ENCODE data around the gene FBXL13.
"Not testable (repeated sequence)": the region's sequence is repeated elsewhere in the genome, so short reads cannot be mapped to it uniquely, and the experiment has no call there.

FBXL13 gene

DNA sequence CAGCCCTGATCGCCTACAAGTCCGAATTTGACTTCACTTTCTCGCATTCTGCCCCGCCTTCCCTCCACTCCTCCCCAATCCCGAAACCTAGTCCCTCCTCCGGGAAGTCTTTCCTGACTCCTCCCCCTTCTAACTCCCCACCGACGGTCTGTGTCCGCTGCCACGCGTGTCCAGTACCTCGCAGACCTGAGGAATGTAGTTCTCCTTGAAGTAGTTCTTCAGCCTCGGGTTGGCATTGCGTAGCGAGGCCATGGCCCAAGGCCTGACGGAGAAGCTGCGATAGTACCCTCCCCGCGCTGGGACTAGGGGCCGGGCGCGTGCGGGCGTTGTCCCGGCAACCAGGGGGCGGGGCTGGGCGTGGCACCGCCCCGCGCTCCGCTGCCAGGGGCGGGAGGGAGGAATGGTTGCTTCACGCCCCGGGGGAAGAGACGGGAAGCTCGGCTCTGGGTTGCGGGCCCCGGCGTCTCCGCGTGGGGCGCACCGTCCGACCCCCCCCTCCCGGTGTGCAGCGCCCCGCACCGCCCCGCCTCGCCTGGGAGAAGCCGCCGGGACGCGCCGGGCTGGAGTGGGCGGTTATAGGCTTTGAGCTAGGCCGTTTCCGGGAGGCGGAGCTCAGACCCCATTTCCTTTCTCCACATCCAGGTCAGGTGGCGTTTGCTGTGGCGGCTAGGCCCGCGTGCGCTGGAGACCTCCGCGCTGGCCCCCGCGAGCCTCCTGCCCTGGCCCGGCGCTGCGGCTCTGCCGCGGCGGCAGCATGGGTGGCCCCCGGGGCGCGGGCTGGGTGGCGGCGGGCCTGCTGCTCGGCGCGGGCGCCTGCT lies at the start of gene FBXL13, which contains the start of gene ARMC10:
FBXL13 (minus strand) TSS at position 278 of the 818 bp plus-strand sequence.
ARMC10 (plus strand) TSS at position 622 of the 818 bp plus-strand sequence; CDS start at position 755, 133 bp downstream.
- in situ Hi-C loops (cut with HindIII; ENCODE audit: low sequenced_read_pairs) = no loop called here

DNA sequence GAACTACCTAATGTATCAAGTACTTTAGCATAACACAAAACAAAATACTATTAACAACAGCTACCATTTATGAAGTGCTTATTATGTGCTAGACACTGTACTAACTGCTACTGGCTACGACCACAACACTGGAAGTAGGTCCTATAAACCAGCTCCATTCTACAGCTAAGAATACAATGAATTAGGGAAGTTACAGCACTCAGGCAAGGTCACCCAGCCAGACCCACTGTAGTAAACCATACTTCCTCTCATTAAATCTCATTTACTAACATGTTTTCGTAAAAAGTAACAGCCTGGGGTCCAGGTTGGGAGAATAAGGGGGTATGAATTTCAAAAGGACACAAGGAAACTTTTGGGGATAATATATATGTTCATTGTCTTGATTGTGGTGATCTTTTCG lies 48.9 kb upstream of the FBXL13 start:
- in situ Hi-C loops (cut with HindIII; ENCODE audit: low sequenced_read_pairs) = no loop called here

DNA sequence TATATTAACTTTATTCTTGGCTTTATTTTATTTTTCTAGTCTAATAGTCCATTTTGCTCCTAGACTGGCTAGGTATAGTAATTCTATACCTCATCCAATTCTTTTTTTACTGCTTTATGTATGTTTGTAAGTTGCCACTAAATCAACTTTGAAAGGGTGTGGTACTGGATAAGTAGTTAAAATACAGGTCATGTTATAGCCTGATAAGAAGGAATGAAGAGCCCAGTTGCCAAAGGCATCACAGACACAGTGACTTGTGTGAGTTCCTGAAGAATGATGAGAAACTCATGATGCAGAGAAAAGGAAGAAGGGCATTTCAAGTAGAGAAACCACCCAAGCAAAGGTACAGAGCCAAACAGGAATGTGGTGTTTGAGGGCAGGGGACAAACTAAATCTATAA lies 47.0 kb upstream of the FBXL13 start:
- in situ Hi-C loops (cut with HindIII; ENCODE audit: low sequenced_read_pairs) = no loop called here

DNA sequence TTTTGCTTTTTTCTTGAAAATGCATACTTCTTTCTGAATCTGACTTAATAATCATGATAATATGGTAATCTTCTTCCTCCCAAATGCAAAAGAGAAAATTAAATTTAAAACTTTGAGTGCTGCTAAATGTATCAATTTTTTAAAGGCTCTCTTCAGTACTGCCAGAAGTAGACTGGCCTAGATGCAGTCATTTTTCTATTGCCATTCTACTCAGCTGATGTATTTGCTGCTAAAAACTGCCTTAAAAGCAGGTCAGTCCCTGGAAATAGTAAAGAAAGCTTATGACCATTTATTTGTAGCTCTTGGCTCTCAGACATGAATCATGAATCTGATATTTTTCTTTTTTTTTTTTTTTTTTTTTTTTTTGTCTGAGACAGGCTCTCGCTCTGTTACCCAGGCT lies 45.8 kb upstream of the FBXL13 start:
- in situ Hi-C loops (cut with HindIII; ENCODE audit: low sequenced_read_pairs) = no loop called here

DNA sequence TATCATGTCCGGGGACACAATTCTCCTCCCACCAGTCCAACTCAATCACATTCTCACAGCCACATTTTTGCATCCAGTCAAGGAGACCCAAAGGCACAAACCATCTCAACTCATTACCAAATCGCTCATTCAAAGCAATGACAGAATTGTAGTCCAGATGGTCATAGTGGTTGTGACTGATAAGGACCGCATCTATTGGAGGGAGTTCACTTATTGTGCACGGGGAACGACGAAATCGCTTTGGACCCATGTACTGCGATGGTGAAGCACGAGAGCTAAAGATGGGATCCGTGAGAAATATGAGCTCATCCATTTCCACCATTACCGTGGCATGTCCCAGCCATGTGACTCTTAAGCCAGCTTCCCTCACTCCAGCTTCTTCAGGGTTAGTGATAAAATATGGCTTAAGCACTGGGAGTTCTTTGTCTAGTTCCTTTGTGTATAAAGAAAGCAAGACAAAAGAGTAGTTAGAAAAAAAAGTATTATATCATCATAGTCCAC lies 45.2 kb upstream of the FBXL13 start:
- in situ Hi-C loops (cut with HindIII; ENCODE audit: low sequenced_read_pairs) = no loop called here

DNA sequence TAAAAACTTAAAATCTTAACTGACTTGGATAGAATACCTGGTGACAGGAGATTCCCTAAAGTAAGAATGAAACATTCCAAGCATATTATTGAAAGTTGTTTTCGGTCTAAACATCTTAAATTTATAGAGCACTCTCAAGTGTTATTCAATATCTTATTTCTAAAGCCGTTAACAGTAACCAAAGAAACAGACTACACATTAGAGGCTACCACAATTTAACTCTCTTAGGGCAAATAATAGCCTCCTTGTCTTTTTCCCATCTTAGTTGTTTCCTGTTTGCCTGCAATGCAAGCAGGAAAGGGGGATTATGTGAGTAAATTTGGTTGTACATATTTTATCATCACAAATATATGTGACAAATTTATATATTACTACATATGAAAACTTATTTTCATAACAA lies 42.9 kb upstream of the FBXL13 start:
- in situ Hi-C loops (cut with HindIII; ENCODE audit: low sequenced_read_pairs) = no loop called here

DNA sequence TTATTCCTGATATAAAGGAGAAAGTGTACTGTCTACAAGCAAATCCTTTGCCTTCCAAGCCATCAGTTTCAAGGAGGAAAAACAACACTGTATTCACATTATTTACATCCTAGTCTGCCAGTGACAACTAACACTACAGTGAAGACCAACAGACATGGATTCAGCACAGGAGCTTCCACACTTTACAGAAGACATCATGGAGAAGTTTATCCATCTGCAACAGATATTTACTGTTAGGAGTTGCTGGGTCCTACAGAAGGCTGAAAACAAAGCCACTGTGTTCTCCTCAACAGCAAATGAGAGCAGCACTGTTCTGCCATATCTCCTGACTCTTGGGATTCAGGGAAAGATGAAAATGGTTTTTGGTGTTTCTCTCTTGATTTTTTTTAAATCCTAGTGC lies 42.4 kb upstream of the FBXL13 start:
- in situ Hi-C loops (cut with HindIII; ENCODE audit: low sequenced_read_pairs) = no loop called here

DNA sequence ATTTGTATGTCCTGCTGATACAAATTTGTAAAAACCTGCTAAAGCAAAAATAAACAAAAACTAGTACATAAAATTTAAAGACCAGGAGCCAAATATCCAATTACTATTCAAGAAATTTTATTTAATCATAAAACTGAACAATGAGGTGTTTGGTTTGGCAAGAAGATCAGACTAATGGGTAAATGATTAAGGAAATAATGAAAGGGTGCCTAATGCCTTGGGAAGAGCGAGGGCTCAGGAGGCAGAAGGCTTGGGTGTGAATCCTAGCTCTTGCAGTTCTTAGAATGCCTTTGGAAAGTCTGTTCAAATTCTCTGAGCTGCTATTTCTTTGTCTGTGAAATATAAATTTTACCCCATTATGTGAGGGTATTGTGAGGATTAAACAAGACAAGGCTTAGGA lies 41.9 kb upstream of the FBXL13 start:
- in situ Hi-C loops (cut with HindIII; ENCODE audit: low sequenced_read_pairs) = no loop called here

DNA sequence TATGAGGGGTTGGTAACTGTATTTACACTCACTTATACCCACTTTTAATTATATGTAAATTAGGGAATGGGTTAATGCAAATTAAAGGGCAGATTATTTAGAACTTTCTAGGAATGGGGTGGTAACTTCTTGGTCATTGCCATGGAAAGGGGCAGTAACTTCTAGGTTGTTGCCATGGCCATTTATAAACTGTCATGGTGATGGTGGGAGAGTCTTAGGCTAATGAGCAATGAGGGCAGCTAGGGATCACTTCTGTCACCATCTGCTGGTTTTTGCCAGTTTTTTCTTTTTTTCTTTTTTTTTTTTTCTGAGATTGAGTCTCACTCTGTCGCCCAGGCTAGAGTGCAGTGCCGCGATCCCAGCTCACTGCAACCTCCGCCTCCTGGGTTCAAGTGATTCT lies 41.2 kb upstream of the FBXL13 start:
- in situ Hi-C loops (cut with HindIII; ENCODE audit: low sequenced_read_pairs) = no loop called here

DNA sequence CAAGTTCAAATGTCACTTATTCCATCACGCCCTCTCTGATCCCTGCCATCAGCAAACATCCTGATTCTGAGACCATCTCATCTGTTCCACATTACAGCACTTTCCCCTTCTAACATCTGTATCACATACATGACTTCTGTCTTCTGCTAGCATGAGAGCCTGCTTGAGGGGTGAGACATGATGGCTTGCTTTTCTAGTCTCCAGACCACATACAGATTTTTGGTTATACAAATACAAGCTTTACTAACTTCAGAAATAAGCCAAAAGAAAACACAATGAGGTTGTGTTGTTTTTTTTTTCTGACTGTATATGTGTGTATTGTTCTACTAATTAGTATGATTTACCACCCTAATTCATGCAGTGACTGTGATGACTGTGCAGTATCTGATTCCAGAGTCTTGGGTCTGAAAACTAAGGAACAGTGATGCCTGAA lies 40.0 kb upstream of the FBXL13 start:
- in situ Hi-C loops (cut with HindIII; ENCODE audit: low sequenced_read_pairs) = no loop called here

DNA sequence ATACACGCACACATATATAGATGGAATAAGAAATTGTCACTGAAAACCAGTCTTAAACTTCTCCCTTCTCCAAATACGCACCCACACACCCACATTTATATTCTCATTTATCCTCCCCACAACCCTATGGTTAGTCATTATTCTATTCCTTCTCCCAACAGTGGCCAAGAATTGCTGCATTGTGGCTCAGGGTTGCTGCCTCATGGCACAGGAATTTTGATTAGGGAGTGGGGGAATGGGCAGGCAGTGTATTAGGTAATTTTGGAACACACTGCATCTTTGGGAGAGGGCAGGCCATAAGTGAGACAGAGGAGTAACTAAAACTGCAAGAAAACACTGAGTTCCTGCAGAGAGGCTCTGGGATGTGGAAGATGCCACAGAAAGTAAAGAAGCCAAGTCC lies 38.6 kb upstream of the FBXL13 start:
- in situ Hi-C loops (cut with HindIII; ENCODE audit: low sequenced_read_pairs) = no loop called here

DNA sequence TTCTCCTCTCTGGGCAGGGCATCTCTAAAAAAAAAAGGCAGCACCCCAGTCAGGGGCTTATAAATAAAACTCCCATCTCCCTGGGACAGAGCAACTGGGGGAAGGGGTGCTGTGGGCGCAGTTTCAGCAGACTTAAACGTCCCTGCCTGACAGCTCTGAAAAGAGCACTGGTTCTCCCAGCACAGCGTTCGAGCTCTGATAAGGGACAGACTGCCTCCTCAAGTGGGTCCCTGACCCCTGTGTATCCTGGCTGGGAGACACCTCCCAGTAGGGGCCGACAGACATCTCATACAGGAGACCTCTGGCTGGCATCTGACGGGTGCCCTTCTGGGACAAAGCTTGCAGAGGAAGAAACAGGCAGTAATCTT lies 32.1 kb upstream of the FBXL13 start:
- in situ Hi-C loops (cut with HindIII; ENCODE audit: low sequenced_read_pairs) = not testable (repeated sequence)

DNA sequence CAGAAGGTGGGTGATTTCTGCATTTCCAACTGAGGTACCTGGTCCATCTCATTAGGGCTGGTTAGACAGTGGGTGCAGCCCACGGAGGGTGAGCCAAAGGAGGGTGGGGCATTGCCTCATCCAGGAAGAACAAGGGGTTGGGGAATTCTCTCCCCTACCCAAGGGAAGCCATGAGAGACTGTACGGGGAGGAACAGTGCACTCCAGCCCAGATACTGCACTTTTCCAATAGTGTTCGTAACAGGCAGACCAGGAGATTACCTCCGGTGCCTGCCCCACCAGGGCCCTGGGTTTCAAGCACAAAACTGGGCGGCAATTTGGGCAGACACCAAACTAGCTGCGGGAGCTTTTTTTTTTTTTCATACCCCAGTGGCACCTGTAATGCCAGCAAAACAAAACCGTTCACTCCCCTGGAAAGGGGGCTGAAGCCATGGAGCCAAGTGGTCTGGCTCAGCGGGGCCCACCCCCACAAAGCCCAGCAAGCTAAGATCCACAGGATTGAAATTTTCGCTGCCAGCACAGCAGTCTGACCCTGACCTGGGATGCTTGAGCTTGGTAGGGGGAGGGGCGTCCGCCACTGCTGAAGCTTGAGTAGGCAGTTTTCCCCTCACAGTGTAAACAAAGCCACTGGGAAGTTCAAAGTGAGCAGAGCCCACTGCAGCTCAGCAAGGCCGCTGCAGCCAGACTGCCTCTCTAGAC lies 31.6 kb upstream of the FBXL13 start:
- in situ Hi-C loops (cut with HindIII; ENCODE audit: low sequenced_read_pairs) = no loop called here

DNA sequence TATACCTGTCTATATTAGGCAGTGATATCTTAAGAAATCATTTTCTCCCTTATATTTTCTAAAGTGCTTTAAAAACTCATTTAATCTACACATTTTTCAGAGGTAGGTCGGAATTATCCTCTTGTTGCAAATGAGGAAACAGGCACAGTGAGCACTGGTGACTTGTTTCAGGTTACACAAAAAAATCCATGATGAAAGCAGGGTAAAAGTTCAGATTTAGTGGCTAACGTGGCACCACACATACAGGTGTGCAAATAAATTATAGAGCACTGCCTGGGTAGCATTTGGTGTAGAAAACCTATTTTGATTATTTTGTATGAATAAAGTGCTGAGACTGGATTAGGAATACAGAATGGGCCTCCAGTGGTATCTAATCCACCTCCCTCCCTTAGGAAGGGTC lies 26.9 kb upstream of the FBXL13 start:
- in situ Hi-C loops (cut with HindIII; ENCODE audit: low sequenced_read_pairs) = loop anchor here (5.0 kb wide), 1 partner anchor 46 kb away; the partner anchor contains the start of gene NAPEPLD

DNA sequence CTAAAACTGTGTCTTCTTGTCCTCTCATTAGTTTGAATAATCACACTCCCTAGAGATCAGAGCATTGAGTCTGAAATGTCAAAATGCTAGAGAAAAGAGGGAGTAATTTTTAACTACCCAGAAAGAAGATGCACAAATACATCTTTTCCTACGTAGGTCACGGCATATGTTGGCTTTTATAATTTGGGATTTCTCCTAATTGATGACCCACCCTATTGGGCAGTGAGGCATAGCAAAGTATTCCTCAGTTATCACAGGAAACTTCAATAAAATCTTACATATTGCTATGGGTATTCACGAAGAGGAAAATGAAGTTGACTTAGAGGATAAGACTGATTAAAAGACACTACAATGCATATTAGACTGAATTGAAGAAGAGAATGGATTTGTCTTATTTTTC lies 25.8 kb upstream of the FBXL13 start:
- in situ Hi-C loops (cut with HindIII; ENCODE audit: low sequenced_read_pairs) = loop anchor here (5.0 kb wide), 1 partner anchor 47 kb away; the partner anchor contains the start of gene NAPEPLD

DNA sequence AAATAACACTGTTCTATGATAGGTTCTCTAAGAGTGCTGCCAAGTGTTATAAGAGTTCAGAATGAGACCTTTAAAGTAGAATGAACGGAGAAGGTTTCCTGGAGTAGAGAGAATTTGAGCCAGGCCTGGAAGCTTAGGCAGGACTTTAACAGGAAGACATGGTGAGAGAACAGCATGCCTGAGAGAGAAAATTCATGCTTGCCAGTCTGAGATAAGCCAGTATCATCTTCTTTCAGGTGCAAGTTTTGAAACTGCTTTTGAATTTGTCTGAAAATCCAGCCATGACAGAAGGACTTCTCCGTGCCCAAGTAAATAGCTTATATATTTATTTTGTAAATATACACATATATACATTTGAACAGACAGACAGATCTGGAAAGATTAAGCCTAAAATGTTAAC lies 22.4 kb upstream of the FBXL13 start:
- in situ Hi-C loops (cut with HindIII; ENCODE audit: low sequenced_read_pairs) = no loop called here

DNA sequence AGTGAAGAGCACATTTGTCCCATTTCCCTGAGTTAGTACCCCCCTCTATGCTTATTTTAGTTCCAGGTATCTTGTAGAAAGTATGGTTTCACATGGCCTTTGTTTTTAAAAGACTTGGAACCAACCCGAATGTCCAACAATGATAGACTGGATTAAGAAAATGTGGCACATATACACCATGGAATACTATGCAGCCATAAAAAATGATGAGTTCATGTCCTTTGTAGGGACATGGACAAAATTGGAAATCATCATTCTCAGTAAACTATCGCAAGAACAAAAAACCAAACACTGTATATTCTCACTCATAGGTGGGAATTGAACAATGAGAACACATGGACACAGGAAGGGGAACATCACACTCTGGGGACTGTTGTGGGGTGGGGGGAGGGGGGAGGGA lies 21.0 kb upstream of the FBXL13 start:
- in situ Hi-C loops (cut with HindIII; ENCODE audit: low sequenced_read_pairs) = not testable (repeated sequence)

DNA sequence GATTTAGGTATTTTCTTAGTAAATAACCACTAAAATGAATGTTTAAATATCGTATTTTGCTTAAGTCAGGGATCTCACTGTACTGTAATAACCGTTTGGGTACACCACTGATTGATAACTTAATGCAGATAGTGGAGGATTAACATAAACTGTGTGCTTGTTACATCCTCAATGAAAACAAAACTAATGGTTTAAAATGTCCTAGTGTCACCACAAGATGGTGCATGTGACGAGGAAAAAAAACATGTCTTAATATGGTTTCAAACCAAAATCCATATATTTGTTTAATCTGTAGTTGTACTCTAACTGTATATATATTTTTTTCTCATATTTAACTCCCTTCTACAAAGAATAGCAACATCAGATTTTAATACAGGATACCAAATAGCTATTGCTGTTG lies 19.5 kb upstream of the FBXL13 start:
- in situ Hi-C loops (cut with HindIII; ENCODE audit: low sequenced_read_pairs) = no loop called here

DNA sequence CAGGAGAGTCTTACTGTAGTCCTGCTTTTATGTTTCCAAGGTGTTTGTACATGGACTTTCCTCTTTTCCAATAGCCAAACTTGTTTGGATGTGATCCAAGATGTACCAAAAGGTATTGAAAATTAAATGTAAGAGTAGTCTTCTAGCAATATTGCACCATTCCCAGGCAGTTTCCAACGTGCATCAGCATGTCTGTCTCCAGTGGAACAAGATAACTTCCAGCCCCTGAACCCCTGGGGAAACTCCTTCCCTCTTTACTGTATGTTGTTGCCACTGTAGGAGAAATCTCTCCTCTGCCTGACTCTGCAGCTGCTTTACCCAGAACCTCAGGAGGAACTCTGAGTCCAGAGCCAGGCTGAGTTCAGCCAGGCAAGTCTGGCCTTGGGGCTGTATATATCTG lies 18.8 kb upstream of the FBXL13 start:
- in situ Hi-C loops (cut with HindIII; ENCODE audit: low sequenced_read_pairs) = no loop called here

DNA sequence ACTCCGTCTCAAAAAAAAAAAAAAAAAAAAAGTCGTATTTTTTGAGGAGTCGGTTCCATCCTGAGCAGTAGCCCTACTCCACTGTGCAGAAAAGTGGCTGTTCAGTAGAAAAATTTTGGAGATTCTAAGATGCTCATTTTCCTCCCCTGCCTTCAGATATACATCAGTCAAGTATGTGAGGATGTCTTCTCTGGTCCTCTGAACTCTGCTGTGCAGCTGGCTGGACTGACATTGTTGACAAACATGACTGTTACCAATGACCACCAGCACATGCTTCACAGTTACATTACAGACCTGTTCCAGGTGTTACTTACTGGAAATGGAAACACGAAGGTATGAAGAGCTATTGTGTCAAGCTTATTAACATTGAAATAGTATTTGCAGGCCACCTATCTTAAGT lies 17.7 kb upstream of the FBXL13 start:
- in situ Hi-C loops (cut with HindIII; ENCODE audit: low sequenced_read_pairs) = not testable (repeated sequence)

DNA sequence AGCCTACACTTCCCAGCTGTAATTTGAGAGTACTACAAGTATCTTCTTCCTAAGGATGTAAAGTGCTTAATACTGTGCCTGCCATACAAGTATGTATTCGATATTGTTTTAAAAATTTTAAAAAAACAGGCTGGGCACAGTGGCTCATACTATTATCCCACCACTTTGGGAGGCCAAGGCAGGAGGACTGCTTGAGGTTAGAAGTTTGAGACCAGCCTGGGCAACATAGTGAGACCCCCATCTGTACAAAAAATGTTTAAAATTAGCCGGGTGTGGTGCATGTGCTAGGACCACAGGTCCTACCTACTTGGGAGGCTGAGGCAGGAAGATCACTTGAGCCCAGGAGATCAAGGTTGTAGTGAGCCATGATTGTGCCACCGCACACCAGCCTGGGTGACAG lies 8.6 kb upstream of the FBXL13 start:
- in situ Hi-C loops (cut with HindIII; ENCODE audit: low sequenced_read_pairs) = no loop called here

DNA sequence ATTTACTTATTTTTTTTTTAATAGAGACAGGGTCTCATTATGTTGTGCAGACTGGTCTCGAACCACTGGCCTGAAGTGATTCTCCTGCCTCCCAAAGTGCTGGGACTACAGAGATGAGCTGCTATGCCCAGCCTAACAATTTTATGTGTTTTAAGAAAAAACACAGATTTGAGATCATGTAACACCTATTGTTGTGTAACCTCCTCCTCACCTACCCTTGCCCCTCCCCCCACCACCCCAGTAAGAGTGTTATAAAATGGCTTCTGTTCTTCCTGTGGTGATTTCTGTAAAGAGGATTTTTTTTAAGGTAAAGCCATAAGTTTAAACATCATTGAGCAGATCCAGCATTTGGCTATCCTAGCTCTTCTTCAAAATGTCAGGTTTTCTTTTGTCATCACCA lies 7.9 kb upstream of the FBXL13 start:
- in situ Hi-C loops (cut with HindIII; ENCODE audit: low sequenced_read_pairs) = no loop called here

Measured in endothelial cell of hepatic sinusoid (primary cell).